ENCODE data around the gene RUNDC1.
"Not testable (repeated sequence)": the region's sequence is repeated elsewhere in the genome, so short reads cannot be mapped to it uniquely, and the experiment has no call there.

The RUNDC1 gene

DNA sequence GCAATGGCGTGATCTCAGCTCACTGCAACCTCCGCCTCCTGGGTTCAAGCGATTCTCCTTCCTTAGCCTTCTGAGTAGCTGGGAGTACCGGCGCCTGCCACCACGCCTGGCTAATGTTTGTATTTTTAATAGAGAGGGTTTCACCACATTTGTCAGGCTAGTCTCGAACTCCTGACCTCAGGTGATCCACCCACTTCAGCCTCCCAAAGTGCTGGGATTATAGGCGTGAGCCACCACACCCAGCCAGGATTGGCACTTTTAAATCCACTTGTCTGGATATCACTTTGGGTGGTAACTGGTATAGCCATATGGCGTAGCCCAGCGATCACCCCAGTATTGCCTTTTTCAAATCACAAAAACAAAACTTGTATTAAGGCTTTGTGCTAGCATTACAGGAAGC, 13.5 kb downstream of the RUNDC1 start:
- not testable (repeated sequence) for H3K27me3 ChIP-seq (replicated peaks; ENCODE audit: control insufficient read depth, insufficient read depth, low read length); H3K9ac ChIP-seq (ENCODE audit: low read length); DNase-seq (ENCODE audit: low read depth); H3K9me3 ChIP-seq (ENCODE audit: control insufficient read depth, low read length); H3K4me3 ChIP-seq (ENCODE audit: low read length)
- H3K4me1 ChIP-seq (ENCODE audit: control insufficient read depth, insufficient read depth, low read length), result peaks cover 33% of the 10 kb centered on the region
- peaks cover 44% of the 10 kb centered on the region for H3K36me3 ChIP-seq (ENCODE audit: control insufficient read depth, insufficient read depth, low read length, severe bottlenecking)

DNA sequence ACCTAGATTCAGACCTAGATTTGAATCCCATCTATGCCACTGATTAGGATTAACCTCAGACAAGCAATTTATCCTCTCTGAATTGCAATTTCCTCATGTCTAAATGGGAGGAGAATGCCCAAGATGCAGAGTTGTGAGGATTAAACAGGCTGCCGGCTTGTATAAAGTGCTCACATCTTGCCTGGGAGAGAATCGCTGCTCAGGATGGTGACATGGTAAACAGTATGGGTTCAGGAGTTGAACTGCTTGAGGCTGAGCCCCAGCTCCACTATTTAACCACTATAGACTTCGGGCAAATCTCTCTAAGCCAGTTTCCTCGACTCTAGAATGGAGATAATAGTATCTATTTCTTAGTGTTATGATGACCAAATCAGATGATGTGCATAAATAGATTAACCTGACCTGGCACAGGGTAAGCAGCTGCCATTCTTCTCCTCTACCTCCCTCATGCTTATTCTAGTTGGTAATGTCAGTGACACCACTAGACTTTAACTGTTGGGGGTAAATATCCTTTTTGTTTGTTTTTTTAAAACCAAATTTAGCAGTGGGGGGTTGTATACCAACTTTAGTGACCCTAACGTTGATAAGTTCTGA, 17.1 kb downstream of the RUNDC1 start:
- Histone ChIP-seq H3K27me3 (replicated peaks; ENCODE audit: control insufficient read depth, insufficient read depth, low read length) (no peaks in the 10 kb centered on the region), H3K9me3 (ENCODE audit: control insufficient read depth, low read length) (no peaks in the 10 kb centered on the region), H3K9ac (ENCODE audit: low read length) (peak overlapping the region; percentile 80), H3K4me1 (ENCODE audit: control insufficient read depth, insufficient read depth, low read length) (peaks cover 36% of the 10 kb centered on the region), H3K4me3 (ENCODE audit: low read length) (peak overlapping the region; percentile 53), H3K36me3 (ENCODE audit: control insufficient read depth, insufficient read depth, low read length, severe bottlenecking) (peaks cover 49% of the 10 kb centered on the region)
- no peak for DNase-seq (ENCODE audit: low read depth)

DNA sequence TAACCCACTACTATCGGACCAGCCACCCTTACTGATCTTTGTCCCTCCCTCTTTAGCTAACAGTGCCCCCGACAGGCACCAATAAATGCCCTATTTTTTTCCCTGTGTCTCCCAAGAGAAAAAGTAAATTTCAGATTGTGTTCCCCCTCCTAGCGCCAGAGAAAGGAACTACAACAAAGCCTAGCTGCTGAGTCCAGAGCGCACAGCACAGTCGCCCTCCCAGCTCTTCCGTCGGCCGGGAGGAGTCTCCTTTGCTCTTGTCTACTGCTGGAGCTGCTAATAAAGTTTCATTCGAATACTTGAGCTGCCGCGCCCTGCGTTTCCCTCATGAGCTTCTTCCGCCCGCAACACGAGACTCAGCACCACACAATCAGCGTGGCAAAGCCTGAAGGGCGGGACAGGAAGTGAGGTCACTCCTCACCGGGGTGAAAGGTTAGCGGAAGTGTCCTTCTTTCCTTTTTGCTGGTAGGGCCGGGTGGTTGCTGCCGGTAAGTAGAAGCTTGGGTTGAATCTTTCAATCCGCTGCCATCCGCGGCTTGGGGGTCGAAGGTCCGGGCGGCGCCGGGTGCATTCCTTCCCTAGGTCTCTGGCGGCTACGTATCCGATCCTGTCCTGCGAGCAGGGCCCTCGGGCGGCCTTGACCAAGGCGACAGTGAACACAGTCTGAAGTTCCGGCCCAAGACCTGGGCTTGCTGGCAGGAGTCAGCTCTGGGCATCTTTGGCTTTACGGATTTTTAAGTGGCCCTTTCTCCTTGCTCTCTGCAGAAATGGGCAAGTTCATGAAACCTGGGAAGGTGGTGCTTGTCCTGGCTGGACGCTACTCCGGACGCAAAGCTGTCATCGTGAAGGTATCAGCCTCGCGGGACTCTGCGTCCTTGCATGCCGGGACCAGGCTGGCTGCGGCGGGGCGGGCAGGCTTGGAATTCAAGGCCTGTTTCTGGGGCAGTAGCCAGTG, 17.9 kb downstream of the RUNDC1 start, which contains the start of gene RPL27:
TSS of gene RPL27 (plus strand) at position 436 of the 955 bp plus-strand sequence. CDS start at position 768, 332 bp downstream.
- H3K36me3 ChIP-seq (ENCODE audit: control insufficient read depth, insufficient read depth, low read length, severe bottlenecking), result peaks cover 49% of the 10 kb centered on the region
- no peaks in the 10 kb centered on the region for H3K27me3 ChIP-seq (replicated peaks; ENCODE audit: control insufficient read depth, insufficient read depth, low read length)
- H3K4me1 ChIP-seq (ENCODE audit: control insufficient read depth, insufficient read depth, low read length), result peaks cover 38% of the 10 kb centered on the region
- H3K4me3 ChIP-seq (ENCODE audit: low read length), result peak within 1 kb of the TSS; percentile 98
- H3K9me3 ChIP-seq (ENCODE audit: control insufficient read depth, low read length), result no peaks in the 10 kb centered on the region
- DNase-seq (ENCODE audit: low read depth), result peak; percentile 100
- peak within 1 kb of the TSS; percentile 99 for H3K9ac ChIP-seq (ENCODE audit: low read length)

DNA sequence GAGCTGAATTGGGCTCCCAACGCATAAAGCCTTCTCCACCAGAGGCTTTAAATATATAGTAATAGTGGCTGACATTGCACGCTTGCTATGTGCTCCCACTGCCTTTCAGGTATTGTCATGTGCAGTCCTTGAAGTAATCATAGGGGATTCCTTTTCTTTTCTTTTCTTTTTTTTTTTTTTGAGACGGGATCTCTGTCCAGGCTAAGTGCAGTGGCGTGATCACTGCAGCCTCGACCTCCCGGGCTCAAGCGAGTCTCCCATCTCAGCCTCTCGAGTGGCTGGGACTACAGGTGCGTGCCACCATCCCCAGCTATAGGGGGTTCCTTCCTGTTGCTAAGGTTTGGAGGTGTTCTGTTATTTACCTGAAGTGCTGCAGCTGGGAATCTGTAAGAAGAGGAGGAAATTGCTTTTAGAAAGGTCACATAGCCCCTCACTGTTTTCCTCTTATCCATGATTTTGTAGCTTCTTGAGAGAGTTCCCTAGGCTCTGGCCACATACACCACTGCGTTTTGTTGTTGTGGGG, 18.7 kb downstream of the RUNDC1 start:
- DNase-seq (ENCODE audit: low read depth), result peak; percentile 19
- Histone ChIP-seq H3K27me3 (replicated peaks; ENCODE audit: control insufficient read depth, insufficient read depth, low read length) (no peaks in the 10 kb centered on the region), H3K4me3 (ENCODE audit: low read length) (peak overlapping the region; percentile 98), H3K36me3 (ENCODE audit: control insufficient read depth, insufficient read depth, low read length, severe bottlenecking) (peaks cover 50% of the 10 kb centered on the region), H3K9ac (ENCODE audit: low read length) (peak overlapping the region; percentile 99), H3K4me1 (ENCODE audit: control insufficient read depth, insufficient read depth, low read length) (peaks cover 44% of the 10 kb centered on the region), H3K9me3 (ENCODE audit: control insufficient read depth, low read length) (no peaks in the 10 kb centered on the region)

DNA sequence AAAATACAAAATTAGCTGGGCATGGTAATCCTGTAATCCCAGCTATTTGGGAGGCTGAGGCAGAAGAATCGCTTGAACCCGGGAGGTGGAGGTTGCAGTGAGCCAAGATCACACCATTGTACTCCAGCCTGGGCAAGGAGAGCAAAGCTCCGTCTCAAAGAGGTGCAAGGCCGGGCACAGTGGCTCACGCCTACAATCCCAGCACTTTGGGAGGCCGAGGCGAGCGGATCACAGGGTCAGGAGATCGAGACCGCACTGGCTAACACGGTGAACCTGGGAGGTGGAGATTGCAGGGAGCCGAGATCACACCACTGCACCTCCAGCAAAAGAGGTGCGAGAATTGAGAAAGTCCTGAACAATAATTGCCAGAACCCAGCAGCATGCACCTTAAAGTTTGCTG, 20.5 kb downstream of the RUNDC1 start:
- peaks cover 42% of the 10 kb centered on the region for H3K36me3 ChIP-seq (ENCODE audit: control insufficient read depth, insufficient read depth, low read length, severe bottlenecking)

DNA sequence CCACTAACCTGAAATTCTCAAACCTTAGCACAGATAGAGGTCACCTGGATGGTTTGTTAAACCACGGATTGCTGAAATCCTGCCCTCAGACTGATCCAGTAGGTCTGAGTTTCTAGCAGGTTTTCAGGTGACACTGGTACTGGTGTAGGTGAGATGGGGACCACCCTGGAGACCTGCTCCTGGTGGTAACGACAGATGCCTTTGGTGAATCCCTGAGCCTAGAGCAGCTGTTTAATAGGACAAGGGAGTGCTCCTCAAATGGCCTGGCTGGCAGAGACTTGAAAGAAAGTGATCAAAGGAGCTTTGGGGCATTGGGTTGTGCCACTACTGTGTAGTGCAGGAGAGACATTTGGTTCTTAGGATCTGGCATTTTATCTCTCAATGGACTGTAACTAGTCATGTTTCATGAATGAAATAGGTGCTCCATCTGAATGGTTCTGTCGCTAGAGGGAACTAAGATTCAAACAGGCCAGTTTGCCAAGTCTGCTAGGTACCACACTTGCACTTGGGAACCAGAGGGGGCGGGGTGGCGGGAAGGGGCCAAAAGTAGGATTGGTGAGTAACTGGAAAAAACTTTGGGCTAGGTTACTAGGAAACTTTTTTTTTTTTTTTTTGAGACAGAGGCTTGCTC, 23.3 kb downstream of the RUNDC1 start:
- Histone ChIP-seq H3K9ac (ENCODE audit: low read length) (no peak overlapping the region), H3K4me1 (ENCODE audit: control insufficient read depth, insufficient read depth, low read length) (peaks cover 43% of the 10 kb centered on the region), H3K9me3 (ENCODE audit: control insufficient read depth, low read length) (no peaks in the 10 kb centered on the region), H3K27me3 (replicated peaks; ENCODE audit: control insufficient read depth, insufficient read depth, low read length) (no peaks in the 10 kb centered on the region), H3K36me3 (ENCODE audit: control insufficient read depth, insufficient read depth, low read length, severe bottlenecking) (peaks cover 42% of the 10 kb centered on the region), H3K4me3 (ENCODE audit: low read length) (no peak overlapping the region)
- no peak for DNase-seq (ENCODE audit: low read depth)

More for the DNA sequence above, 20.5 kb downstream of the RUNDC1 start:
- not testable (repeated sequence) for H3K27me3 ChIP-seq (replicated peaks; ENCODE audit: control insufficient read depth, insufficient read depth, low read length); H3K9me3 ChIP-seq (ENCODE audit: control insufficient read depth, low read length); DNase-seq (ENCODE audit: low read depth)
- Histone ChIP-seq H3K4me3 (ENCODE audit: low read length) (peak overlapping the region; percentile 19), H3K9ac (ENCODE audit: low read length) (peak overlapping the region; percentile 47), H3K4me1 (ENCODE audit: control insufficient read depth, insufficient read depth, low read length) (peaks cover 44% of the 10 kb centered on the region)

DNA sequence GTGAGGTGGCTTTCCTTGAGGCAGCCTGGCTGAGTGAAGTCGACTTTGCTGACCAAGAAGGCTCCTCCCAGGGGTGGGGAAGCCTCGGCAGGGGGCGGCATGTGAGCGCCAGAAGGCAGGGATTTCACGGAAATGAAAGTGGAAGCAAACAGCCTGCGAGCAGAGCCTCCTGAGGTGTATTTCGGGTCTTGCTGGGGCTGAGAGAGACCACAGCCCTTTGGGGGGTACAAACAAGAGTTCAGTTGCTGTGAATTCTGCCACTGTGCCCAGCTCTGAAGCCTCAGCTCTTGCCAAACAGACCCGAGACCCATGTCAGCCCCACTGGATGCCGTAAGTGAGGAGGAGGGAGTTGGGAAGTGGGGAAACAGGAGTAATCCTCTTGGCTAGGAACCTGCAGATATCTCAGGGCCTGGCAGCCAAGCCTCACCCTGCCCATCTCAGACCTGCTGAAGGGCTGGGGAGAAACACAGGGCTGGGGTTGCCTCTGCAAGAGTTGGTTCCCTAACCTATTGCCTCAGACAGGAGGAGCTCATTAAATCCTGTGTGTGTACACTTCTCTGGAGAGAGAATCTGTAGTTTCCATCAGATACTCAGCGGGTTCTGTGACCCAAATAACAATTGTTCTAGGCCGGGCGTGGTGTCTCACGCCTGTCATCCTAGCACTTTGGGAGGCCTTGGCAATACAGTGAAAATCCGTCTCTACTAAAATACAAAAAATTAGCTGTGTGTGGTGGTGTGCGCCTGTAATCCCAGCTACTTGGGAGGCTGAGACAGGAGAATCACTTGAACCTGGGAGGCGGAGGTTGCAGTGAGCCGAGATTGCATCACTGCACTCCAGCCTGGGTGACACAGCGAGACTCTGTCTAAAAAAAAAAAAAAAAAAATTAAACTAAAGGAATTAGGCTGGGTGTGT, 26.5 kb downstream of the RUNDC1 start, which contains the start of gene IFI35:
TSS of gene IFI35 (plus strand) at position 146 of the 913 bp plus-strand sequence. CDS start at position 310, 164 bp downstream.
- peak within 1 kb of the TSS; percentile 99 for H3K4me3 ChIP-seq (ENCODE audit: low read length)
- no peaks in the 10 kb centered on the region for H3K27me3 ChIP-seq (replicated peaks; ENCODE audit: control insufficient read depth, insufficient read depth, low read length)
- DNase-seq (ENCODE audit: low read depth), result peak; percentile 91
- peaks cover 18% of the 10 kb centered on the region for H3K36me3 ChIP-seq (ENCODE audit: control insufficient read depth, insufficient read depth, low read length, severe bottlenecking)
- no peaks in the 10 kb centered on the region for H3K9me3 ChIP-seq (ENCODE audit: control insufficient read depth, low read length)
- H3K9ac ChIP-seq (ENCODE audit: low read length), result peak within 1 kb of the TSS; percentile 99
- H3K4me1 ChIP-seq (ENCODE audit: control insufficient read depth, insufficient read depth, low read length), result peaks cover 23% of the 10 kb centered on the region

DNA sequence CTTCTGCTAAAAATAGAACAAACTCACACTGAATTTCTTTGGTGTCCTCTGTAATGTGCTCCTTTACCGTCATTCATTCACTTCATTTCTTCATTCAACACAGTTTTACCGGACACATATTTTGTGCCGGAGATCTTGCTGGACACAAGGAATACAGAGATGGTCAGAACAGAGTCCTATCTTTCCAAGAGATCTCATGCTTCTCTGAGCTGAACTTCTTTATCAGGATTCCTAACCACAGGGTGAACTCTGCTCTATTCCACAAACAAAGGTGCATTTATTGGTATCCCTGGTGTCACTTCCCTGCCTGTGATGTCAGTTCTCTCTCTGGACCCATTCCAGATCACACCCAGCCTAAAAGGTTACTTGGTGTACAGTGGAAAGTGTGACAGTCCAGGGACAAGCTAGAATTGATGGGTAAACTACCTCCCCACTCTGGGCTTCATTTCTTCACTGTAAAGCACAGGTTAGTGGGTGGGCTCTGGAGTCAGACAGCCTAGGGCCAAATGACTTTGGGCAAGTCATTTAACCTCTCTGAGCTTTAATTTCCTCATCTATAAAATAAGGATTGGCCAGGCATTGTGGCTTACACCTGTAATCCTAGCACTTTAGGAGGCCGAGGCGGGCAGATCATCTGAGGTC, 30.4 kb downstream of the RUNDC1 start:
- Histone ChIP-seq H3K36me3 (ENCODE audit: control insufficient read depth, insufficient read depth, low read length, severe bottlenecking) (peaks cover 27% of the 10 kb centered on the region), H3K9ac (ENCODE audit: low read length) (no peak overlapping the region), H3K27me3 (replicated peaks; ENCODE audit: control insufficient read depth, insufficient read depth, low read length) (no peaks in the 10 kb centered on the region), H3K4me1 (ENCODE audit: control insufficient read depth, insufficient read depth, low read length) (peaks cover 33% of the 10 kb centered on the region), H3K9me3 (ENCODE audit: control insufficient read depth, low read length) (no peaks in the 10 kb centered on the region), H3K4me3 (ENCODE audit: low read length) (no peak overlapping the region)
- no peak for DNase-seq (ENCODE audit: low read depth)

DNA sequence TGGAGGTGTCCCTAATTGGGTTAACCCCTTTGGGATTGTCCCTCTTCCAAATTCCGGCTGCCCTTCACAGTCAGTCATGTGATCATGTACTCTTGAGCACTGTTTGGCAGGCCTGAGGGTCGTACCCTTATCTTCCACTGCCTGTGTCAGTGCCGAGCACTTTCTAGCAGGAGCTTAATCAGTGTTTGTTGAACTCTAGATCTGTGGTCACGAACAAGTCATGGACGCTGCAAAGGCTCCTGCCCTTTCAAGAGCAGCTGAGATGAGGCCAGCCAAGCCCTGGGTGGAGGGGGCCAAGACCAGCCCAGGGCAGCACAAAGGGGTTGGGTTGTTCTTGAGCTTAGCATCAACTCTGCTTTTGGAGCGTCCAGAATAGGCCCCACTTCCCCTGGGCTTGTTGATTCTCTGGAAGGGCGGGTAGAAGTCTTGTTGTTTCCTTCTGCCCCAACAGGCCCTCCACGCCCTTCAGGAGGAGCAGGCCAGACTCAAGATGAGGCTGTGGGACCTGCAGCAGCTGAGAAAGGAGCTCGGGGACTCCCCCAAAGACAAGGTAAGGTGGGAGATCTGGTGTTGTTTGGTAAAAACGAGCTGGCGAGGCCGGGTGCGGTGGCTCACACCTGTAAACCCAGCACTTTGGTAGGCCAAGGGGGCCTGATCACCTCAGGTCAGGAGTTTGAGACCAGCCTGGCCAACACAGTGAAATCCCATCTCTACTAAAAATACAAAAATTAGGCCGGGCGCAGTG, 31.5 kb downstream of the RUNDC1 start:
- H3K9me3 ChIP-seq (ENCODE audit: control insufficient read depth, low read length), result no peaks in the 10 kb centered on the region
- peaks cover 35% of the 10 kb centered on the region for H3K4me1 ChIP-seq (ENCODE audit: control insufficient read depth, insufficient read depth, low read length)
- H3K27me3 ChIP-seq (replicated peaks; ENCODE audit: control insufficient read depth, insufficient read depth, low read length), result no peaks in the 10 kb centered on the region
- peak overlapping the region; percentile 11 for H3K4me3 ChIP-seq (ENCODE audit: low read length)
- DNase-seq (ENCODE audit: low read depth), result no peak
- peaks cover 38% of the 10 kb centered on the region for H3K36me3 ChIP-seq (ENCODE audit: control insufficient read depth, insufficient read depth, low read length, severe bottlenecking)
- peak overlapping the region; percentile 41 for H3K9ac ChIP-seq (ENCODE audit: low read length)
